Diencephalon (tissue), 1 donor: ENCODE measurements around the gene C1orf159. TPM values are rescaled to one million over a fixed set of nuclear protein-coding genes. Genes with fewer than 3 reads are reported as not detected.

Source experiments
- total RNA-seq: library from RNA; depleted of rRNA; stranded (reverse); fragments of >200 nt; gene quantifications from one replicate; pipeline ENCODE4 v1.2.3, GENCODE V29; 2014

C1orf159 gene
- total RNA-seq = 6.2 TPM

GRCh38 chr1:1115786-1116700 is at the start of gene C1orf159:
TSS of gene C1orf159 (minus strand) at chr1:1116089. CDS start at chr1:1091543, 24,546 bp downstream.

GRCh38 chr1:1073743-1074587 is 41.9 kb downstream of the C1orf159 start, which contains the start of gene RNF223:
TSS of gene RNF223 (minus strand) at chr1:1074306. CDS start at chr1:1072566, 1,740 bp downstream.

Other genes with a start within 250 kb of the C1orf159 start
- gene SAMD11, start 192.2 kb downstream of the C1orf159 start, total RNA-seq = 4.4 TPM
- 46.8 TPM for gene NOC2L, start 156.8 kb downstream of the C1orf159 start, total RNA-seq
- gene KLHL17, start 155.5 kb downstream of the C1orf159 start, total RNA-seq = 6.9 TPM
- gene PLEKHN1, start 149.6 kb downstream of the C1orf159 start, total RNA-seq = not detected
- not detected for gene PERM1, start 134.0 kb downstream of the C1orf159 start, total RNA-seq
- gene HES4, start 116.0 kb downstream of the C1orf159 start, total RNA-seq = 17.1 TPM
- gene ISG15, start 102.6 kb downstream of the C1orf159 start, total RNA-seq = 39.7 TPM
- 120 TPM for gene AGRN, start 96.0 kb downstream of the C1orf159 start, total RNA-seq
- not detected for gene RNF223, start 41.8 kb downstream of the C1orf159 start, total RNA-seq
- gene TTLL10, start 57.8 kb upstream of the C1orf159 start, total RNA-seq = 0.69 TPM
- gene TNFRSF18, start 90.5 kb upstream of the C1orf159 start, total RNA-seq = not detected
- gene TNFRSF4, start 98.1 kb upstream of the C1orf159 start, total RNA-seq = not detected
- gene SDF4, start 115.9 kb upstream of the C1orf159 start, total RNA-seq = 30.4 TPM
- gene B3GALT6, start 116.1 kb upstream of the C1orf159 start, total RNA-seq = 22.1 TPM
- not detected for gene C1QTNF12, start 130.6 kb upstream of the C1orf159 start, total RNA-seq
- gene UBE2J2, start 157.8 kb upstream of the C1orf159 start, total RNA-seq = 42.2 TPM
- gene SCNN1D, start 164.3 kb upstream of the C1orf159 start, total RNA-seq = 2.5 TPM
- gene ACAP3, start 191.8 kb upstream of the C1orf159 start, total RNA-seq = 61.6 TPM
- gene PUSL1, start 192.5 kb upstream of the C1orf159 start, total RNA-seq = 15.2 TPM
- gene INTS11, start 208.6 kb upstream of the C1orf159 start, total RNA-seq = 37.8 TPM
- 13.8 TPM for gene CPTP, start 208.7 kb upstream of the C1orf159 start, total RNA-seq
- gene TAS1R3, start 215.2 kb upstream of the C1orf159 start, total RNA-seq = 0.23 TPM
- 58.6 TPM for gene DVL1, start 233.3 kb upstream of the C1orf159 start, total RNA-seq
- gene MXRA8, start 242.5 kb upstream of the C1orf159 start, total RNA-seq = 11.5 TPM